DMS 273 (cell line): Measurements from ENCODE around the gene GAL.
"Not testable (repeated sequence)": the region's sequence is repeated elsewhere in the genome, so short reads cannot be mapped to it uniquely, and the experiment has no call there.

Experiments used
- DNase-seq: peaks from one replicate; lab custom pipeline; 2025; ENCODE audit not compliant: unreplicated experiment; lab: John Stamatoyannopoulos, UW

GAL gene, protein sequence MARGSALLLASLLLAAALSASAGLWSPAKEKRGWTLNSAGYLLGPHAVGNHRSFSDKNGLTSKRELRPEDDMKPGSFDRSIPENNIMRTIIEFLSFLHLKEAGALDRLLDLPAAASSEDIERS

DNA sequence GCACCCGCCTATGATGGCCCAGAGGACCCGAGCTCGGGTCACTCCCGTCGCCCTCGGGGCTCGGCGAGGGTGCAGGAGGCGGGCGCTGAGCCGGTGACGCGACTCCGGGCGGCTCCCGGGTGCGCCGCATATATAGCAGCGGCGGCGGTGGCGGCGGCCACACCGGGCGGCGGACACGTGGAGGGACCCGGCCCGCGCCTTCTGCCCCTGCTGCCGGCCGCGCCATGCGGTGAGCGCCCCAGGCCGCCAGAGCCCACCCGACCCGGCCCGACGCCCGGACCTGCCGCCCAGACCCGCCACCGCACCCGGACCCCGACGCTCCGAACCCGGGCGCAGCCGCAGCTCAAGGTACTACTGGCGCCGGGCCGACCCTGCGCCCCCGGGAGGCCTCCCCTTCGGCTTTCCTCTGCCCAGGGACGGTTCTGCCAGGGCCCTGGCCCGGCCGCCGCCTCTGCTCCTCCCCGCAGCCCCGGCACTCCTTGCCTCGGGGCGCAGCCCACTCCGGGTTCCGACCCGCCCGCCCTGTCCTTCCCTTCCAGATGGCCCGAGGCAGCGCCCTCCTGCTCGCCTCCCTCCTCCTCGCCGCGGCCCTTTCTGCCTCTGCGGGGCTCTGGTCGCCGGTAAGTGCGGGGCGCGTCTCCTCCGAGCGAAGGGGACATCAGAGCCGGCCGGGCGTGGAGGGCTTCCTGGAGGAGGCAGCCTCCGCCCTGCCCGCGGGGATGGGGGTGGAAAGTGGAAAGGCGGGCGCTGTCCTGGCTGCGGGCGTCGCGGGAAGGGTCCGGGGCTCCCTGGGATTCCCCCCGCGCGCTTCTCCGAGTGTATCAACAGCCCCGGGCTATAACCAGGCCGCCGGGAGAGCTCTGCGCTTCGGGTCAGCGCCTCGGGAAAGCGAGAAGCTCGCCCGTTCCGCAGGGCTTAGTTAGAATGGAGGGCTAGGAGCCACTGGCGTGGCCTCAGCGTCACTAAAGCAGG, at the start of gene GAL:
Gene GAL (plus strand): TSS at position 160 of the 972 bp plus-strand sequence. CDS start 380 bp downstream, at position 540.
- peak; percentile 66 for DNase-seq

DNA sequence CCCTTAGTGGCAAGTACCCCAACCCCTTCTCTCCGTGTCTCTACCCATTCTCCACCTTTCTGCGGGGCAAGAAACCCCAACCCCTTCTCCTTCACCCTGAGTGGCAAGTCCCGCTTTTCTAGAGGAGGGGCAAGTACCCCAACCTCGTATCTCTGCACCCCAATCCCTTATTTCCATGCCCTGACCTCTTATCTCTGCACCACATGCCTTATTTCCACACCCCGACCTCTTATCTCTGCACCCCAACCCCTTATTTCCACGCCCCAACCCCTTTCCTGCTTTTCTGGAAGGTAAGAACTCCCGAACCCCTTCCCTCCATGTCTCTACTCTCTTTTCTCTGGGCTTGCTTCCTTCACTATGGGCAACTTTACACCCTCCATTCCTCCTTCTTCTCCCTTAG, 49.7 kb upstream of the GAL start:
- not testable (repeated sequence) for DNase-seq

DNA sequence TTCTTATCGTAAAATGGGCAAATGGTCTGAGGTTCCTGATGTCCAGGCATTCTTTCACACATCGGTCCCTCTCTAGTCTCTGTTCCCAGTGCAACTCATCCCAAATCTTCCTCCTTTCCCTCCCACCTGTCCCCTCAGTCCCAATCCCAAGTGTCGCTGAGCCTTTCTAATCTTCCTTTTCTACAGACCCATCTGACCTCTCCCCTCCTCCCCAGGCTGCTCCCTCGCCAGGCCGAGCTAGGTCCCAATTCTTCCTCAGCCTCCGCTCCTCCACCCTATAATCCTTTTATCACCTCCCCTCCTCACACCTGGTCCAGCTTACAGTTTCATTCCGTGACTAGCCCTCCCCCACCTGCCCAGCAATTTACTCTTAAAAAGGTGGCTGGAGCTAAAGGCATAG, 49.2 kb upstream of the GAL start:
- not testable (repeated sequence) for DNase-seq

DNA sequence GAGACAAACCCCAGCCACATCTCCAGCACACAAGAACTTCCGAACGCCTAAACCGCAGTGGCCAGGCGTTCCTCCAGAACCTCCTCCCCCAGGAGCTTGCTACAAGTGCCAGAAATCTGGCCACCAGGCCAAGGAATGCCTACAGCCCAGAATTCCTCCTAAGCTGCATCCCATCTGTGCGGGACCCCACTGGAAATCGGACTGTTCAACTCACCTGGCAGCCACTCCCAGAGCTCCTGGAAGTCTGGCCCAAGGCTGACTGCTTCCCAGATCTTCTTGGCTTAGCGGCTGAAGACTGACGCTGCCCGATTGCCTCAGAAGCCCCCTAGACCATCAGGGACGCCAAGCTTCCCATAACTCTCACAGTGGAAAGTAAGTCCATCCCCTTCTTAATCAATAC, 48.5 kb upstream of the GAL start:
- DNase-seq = not testable (repeated sequence)

DNA sequence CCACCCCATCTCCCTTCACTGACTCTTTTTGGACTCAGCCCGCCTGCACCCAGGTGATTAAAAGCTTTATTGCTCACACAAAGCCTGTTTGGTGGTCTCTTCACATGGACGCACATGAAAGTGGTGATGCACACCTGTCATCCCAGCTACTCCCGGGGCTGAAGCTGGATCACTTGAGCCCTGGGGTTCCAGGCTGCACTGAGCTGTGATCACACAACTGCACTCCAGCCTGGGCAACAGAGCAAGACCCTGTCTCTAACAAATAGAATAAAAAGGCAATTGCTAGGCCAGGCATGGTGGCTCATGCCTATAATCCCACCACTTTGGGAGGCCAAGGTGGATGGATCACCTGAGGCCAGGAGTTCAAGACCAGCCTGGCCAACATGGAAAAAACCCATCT, 45.0 kb upstream of the GAL start:
- DNase-seq = not testable (repeated sequence)

DNA sequence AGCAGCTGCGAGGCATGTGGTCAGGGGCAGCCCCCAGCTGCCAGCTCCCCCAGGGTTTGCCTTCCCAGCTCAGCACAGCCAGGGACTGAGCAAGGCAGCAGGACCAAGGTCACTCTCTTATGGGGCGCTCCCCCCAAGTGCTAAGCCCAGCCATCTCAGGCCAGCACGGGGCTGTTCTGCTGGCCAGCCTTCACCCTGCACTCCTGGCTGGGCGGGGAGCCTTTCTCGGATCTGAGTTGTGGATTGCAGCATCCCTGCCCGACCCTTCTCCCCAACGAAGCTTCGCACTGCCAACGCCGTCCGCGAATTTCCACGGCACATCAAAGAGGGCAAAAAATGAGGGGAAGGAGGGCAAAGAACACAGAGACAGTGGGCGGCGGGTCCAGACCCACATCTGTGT, 42.5 kb upstream of the GAL start:
- DNase-seq = no peak

DNA sequence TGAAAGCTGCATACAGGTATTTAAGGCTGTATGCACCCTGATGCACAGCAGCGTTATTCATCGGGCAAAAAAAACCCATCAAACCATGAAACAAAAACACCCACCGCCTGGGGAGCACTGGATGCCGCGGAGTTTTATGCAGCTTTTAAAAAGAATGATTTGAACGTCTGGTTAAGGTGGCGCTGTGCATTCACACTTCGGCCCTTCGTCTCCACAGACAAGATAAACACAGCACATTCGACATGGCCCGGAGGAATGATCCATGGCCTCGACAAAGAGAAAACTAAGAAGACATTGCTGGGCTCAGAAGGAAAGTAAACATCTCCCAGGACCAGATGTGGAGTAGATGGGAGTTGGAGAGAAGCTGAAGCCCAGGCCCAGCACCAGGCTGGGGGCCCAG, 40.8 kb upstream of the GAL start:
- peak; percentile 29 for DNase-seq

DNA sequence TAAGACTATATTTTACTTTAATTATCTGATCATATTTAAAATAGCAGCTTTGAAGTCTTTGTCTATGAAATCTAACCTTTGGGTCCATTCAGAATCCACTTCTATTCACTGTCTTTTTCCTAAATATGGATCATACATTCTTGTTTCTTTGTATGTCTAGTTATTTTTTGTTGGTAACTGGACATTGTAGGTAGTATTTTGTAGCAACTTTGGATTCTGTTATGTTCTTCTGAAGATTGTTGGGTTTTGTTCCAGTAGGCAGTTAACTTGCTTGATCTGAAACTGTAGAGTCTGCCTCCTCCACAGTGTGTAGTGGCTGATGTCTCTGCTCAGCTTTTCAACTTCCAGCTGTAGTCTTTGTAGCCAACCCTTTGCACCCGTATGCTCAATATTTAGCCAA, 37.5 kb upstream of the GAL start:
- DNase-seq = no peak

DNA sequence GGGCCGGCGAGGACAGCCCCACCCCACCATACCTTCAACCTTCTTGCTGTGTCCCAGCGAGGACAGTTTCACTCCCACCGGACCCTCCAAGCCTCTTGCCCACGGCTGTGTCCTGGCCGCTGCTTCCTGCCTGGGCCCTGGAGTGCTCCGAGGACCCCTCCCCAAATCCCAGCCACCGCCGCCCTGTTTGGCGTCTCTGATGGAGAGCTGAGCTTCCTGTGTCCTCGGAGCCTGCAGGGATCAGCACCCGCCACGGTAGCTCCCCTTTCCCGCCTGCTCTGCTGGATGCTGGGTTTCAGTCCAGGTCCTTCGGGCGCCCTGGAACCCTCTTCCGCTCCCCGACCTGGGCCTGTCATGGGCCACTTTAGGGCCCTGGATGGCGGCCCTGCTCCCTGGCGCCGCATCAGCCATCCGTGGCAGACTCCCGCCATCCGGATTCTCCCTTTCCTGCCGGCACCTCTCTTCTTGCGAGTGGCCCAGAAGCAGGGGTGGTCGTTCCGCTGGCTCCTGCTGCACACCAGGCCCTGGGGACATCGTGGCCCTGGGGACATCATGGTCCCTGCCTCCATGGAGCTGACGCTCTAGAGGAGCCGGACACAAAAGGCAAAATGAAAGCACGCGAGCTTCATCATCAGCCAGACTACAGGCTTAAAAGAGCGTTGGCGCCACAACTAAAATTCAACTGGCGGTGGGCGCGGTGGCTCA, 34.3 kb upstream of the GAL start:
- DNase-seq = no peak

DNA sequence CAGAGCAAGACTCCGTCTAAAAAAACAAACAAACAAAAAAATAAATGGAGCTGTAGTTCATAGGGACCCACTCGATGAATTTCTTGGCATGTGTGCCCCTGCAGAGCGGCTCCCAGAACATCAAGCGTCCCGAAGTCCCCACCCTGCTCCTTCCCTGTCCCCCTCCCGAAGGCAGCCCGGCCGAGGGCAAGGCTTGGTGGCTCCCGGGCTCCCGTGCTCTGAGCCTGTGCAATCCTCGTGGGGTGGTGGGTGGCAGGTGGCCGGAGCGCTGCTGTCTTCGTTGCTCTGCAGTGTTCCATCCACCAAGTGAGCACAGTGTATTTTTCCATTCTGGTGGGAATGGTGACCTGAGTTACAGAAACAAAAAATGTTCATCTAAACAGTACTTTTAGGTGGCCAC, 33.5 kb upstream of the GAL start:
- no peak for DNase-seq

DNA sequence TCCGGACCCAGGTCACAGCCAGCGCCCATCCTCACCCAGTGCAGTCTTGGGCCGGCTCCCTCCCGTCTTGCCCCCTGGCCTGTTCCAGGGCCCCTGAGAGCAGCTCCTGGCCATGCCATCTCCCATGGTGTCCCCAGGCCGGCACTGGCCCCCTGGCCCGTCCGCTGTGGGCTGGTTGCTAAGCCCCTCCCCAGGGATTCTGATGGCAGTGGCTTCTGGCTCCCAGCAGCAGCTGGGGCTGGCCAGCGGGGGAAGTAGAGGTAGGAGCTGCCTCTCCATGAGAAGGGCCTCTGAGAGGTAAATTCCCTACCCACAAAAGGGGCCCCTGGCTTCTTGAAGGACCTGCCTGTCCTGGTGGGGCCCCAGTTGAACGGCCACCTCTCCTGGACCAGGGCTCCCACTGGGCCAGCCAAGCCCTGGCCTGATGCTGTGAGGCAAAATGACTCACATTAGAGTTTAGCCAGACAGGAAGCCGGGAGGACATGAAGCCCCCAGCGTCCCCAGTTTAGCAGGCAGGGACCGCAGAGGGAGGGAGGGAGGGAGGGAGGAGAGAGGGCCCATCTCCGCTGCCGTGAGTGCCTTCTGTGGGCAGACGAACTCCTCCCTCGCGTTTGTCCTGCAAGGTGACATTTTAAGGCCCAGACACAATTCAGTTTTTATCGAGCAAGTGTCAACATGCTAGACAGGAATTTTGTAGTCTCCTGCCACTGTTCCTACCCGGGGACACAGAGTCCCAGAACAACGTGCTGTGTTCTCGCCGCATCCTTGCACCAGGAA, 32.9 kb upstream of the GAL start:
- DNase-seq = no peak

DNA sequence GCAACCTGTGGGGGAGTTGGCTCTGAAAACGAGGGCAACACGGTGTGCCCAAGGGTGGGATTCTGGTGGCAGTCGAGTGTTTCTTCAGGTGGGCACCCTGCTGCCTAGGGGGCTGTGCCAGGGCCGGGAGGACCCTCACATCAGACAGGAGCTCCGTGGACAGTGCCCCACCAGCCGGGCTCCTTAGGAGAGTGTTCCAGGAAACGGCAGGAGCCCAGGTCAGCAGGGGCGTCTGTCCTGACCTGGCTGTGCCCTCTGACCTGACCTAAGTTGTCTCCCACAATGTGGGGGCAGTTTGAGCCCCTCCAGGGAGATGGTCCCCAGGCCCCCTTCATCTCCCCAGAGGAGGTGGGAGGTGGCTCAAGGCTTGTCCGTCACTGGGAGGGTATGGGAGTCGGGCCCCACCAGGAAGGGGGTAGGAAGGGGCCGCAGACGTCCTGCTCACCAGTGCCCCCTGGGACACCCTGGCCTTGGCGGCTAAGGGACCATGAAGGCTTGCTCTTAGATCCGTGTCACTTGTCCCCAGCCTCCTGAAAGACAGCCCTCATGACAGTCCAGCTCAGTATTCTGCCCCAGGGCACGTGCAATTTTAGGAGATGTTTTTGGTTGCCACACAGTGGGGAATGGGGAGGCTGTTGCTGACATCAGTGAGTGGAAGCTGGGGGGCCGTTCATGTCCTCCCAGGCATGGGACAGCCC, 32.2 kb upstream of the GAL start:
- no peak for DNase-seq

DNA sequence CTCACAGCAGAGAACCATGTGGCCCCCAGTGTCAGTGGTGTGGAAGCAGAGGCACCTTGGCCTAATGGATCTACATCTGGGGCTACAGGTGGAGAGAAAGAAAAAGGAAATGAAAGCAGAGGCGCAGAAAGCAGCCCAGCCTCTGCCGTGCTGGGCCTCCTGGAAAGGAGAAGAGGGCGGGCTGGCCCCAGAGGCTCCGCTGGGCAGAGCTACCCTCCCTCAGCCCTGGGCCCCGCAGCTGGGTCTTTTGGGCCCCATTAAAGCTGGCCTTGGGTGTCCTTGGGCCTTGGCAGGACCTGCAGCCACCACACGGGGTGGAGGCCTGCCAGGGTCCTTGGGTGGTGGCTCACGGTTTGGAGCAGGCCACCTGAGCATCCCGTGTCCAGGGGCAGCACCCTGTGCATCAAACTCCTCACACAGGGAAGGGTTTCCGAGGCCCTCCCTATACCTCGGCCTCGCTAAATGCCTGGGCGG, 31.6 kb upstream of the GAL start:
- DNase-seq = no peak

DNA sequence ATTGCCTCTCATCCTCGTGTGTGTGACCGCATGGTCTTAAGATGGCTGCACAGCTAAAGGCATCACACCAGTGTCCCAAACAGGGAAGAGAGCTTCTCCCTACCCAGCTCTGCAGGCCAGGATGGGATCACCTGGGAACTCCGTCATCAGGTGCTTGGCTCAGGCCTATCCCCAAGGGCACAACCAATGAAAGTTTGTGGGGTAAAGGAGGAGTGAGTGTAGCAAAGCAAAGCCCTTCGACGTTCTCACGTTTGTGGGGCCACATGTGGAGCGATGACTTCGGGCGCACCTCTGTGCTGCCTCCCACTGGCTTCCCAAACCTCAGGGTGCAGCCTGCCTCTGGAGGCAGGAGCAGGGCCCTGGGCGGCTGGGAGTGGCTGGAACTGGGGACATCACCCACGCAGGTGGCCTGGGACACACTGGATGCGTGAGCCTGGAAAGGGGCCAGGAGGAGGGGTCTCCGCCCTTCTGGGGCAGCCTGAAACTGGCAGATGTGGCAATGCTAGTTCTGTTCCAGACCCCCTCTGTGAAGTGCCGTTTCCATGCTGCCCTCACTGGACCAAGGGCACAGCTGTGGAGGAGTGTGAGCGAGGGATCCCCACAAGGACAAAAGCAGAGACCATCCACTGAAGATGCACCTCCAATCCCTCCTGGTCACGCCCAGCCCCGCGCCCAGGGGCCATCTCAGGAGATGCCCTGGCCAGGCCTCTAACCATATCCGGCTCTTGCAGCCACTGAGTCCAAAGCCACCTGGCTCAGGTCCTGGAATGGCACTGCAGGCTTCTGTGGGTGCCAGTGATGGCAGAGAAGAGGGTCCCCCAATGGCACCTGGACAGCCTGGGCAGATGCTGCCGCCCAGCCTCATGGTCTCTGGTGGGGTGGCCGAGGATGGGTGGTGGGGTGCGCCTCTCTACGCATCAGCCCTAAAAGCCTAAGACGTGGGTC, 30.6 kb upstream of the GAL start:
- no peak for DNase-seq

DNA sequence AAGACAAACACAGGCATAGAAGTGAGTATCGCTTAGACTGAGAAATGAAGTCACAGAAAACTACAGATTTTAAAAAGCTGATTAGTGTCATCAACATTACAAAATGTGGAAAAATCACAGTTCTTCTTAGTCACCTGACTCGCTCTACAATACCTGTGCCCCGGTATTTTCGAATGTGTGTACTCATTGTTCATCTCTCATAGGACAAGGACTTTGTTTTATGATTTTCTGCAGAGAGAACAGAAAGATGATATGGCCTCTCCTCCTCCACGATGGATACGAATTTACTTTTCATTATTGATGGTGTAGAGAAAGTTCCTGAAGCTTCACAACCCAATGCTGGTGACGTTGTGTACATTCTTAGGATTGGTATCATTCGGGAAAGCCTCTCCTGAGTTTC, 29.4 kb upstream of the GAL start:
- no peak for DNase-seq

DNA sequence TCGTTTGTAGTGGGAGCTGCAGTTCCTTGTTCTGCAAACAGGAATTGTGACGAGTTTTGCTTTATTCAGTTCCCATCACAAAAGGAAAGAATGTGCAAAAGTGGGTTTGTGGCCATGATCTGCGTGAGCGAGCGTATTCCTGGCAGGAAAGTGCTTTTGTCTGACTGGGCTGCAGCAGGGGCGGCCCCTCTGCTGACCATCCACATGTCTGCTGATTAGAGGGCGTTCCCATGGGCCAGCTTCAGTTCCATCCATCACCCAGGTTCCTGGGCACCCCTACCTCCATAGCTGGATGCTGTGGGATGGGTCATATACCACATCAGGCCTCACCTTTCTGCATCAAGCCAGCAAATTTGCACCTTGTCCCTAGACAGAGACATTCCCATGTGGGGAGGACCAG, 28.9 kb upstream of the GAL start:
- no peak for DNase-seq

DNA sequence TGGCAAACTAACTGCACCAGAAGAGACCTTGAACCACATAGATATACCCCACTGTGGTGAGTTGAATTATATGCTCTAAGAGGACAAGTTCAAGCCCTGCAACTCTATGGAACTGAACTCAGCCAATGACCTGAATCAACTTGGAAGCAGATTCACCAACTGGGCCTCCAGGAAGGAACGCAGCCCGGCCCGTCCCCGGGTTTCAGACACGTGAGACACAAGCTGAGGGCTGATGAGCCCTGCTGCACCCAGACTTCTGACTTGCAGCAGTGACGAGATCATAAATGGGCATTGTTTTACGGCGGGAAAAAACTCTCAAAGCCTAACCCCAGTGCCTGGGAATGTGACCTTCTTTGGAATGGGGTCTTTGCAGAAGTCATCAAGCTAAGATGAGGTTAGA, 28.5 kb upstream of the GAL start:
- no peak for DNase-seq

DNA sequence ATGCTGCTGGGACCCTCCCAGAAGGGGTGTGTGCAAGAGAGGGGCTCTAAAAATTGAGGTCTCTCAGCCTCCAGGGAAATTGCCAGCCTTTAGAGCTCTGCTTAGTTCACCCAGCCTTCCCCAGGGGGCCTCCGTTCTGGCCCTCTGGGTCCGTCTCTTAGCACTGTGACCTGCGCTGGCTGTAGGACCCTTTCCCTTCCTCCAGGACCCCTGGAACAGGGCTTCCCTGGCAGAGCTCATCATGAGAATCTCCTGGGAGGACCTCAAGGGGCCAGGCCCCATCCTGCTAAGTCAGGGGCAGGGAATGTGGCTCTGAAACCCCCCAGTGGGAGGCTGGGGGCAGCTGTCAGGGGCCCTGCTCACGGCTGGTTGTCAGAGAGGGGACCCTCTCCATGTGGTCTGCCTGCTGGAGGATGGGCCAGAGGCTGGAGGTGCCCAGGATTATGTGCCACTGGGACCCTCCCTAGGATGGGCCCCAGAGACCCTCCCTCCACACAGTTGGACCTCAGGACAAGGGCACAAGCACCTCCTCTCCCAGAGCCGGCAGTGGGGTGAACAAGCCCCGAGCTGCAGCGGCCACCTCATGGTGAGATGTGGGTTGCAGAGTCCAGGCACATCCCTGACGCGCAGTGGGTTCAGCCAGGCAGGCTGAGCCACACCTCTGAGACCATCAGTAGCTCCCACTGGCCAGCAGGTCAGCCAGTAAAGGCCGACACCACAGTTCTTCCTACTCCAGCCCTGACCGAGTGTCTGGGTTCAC, 27.1 kb upstream of the GAL start:
- no peak for DNase-seq

DNA sequence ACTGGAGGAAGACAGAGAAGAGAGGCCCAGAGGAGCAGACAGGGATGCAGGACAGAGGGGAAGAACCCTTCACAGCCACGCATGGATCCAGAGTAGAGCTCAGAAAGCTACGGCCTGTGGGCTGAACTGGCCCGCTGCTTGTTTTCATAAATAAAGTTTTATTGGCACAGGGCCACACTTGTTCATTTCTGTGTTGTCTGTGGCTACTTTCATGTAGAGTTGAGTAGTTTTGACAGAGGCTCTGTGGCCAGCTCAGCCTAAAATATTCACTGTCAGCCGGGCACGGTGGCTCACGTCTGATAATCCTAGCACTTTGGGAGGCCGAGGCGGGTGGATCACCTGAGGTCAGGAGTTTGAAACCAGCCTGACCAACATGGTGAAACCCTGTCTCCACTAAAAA, 26.2 kb upstream of the GAL start:
- DNase-seq = no peak
